H4 (cell line): ENCODE data around the gene HOXC9. TPM values are rescaled to one million over a fixed set of nuclear protein-coding genes. Genes with fewer than 3 reads are reported as not detected.
A peak's percentile ranks its signal among the peaks of the same experiment; 100 is the strongest.

Experiments
- DNase-seq: peaks from one replicate; pipeline ENCODE4 v3.0.0-alpha.2; 2015; ENCODE audit warnings: low spot score
- total RNA-seq: library from RNA; depleted of rRNA; stranded (reverse); fragments of >200 nt; shearing (Covaris generic); gene quantifications from 2 replicates; pipeline ENCODE4 v1.2.3, GENCODE V29; 2014

HOXC9 gene
- total RNA-seq, 1 experiment from 2014 or later, result 5.6 TPM

DNA sequence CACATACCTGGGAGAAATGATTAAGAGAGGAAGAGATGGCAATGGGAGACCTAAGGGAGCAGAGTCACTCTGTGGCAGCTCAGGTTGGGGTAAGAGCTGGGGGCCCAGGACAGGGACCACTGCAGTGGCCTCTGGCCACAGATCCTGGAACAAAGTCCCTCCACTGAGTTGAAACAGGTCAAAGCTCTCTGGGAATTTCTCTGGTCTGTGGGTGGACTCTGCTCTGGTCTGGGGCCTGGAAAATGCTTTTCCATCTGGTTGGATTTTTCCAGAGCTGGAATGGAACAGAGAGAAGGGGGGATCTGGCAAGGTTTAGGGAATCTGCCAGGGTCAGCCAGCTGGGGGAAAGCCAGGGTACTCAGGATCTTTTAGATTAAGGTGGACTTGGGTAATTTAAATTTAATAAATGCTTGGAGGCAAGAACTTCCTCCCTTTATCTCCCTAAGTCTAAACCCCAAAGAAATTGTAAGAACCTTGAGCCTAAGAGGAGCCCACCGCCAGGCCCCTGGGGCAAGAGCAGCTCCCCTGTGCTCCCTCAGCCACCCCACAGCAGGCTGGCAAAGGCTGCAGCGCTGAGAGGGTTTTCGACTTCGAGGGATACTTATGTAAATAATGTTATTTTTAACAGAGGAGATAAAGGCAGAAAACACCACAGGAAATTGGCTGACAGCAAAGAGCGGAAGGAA is 11.3 kb upstream of the HOXC9 start:
- DNase-seq, result no peak

DNA sequence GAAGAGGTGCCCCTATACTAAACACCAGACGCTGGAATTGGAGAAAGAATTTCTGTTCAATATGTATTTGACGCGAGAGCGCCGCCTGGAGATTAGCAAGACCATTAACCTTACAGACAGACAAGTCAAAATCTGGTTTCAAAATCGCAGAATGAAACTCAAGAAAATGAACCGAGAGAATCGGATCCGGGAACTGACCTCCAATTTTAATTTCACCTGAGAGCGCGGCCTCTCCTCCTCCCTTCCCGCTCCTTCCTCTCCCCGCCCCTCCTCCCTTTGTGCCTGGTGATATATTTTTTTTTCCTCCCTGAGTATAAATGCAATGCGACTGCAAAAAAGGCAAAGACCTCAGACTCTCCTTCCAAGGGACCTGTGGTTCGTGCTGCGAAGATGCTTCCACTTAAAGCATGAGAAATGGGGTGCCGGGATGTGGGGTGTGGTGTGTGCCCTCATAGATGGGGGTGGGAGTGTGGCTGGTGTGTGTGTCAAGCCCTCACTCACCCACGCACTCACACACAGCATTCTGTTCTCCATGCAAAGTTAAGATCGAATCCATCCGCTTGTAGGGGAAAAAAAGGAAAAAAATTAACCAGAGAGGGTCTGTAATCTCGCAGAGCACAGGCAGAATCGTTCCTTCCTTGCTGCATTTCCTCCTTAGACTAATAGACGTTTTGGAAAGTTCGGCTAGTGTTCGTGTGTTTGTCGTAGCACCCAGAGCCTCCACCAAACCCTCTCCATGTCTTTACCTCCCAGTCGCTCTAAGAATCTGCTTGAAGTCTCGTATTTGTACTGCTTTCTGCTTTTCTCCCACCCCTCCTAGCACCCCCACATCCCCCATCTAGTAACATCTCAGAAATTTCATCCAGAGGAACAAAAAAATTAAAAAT is 10.5 kb upstream of the HOXC9 start:
- peak; percentile 59 for DNase-seq

DNA sequence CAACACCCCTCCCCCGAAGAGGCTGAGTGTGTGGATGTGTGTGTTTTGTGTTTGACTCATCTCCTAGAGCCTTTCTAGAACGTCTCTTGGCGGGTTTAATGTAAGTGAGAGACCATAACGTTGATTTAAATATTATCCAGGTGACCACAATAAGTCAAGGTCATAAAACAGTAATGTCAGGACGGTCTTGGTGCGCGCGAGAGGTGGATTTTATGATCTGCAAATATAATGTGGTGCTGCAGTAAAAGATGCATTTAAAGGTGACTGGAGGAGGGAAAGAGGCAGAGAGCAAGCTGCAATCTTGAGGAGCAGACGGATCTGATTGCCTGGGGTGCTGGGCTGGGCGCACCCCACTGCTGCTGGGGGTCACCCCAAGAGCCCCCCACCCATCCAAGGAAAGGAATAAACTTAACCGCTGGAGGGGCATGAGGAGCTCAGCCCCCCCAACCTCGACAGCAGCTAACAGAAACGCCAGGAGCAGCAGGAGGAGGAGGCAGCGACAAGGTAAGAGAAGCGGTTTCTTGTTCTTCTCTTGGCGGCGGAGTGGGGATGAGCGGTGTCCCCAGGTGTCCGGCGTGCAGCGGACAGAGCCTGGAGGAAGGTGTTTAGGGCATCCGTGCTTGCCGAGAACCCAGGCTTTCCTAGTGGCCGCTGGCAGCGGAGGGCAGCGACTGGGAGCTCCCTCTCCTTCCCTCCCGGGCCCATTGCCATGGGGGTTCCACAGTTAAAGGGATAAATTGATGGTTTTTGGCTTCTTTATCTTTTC is 9.5 kb upstream of the HOXC9 start:
- DNase-seq, result no peak

DNA sequence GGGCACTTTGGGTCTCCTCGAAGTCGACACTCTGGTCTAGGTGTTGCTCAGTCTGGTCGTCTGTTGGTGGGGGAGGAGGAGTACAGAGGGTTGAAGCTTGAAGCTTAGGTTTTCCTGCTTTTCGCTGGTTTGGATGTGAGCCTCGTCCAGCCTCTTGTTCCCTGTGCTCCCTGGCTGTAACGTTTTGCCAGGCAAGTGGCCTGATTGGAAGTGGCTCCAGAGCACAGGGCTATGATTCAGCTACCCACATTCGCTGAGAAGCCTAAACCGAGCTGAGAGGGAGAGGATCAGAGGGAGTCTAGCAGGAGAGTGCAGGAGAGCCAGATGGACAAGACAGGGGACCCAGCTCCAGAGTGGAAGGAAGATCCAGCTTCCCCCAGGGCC is 8.9 kb upstream of the HOXC9 start:
- peak; percentile 40 for DNase-seq

DNA sequence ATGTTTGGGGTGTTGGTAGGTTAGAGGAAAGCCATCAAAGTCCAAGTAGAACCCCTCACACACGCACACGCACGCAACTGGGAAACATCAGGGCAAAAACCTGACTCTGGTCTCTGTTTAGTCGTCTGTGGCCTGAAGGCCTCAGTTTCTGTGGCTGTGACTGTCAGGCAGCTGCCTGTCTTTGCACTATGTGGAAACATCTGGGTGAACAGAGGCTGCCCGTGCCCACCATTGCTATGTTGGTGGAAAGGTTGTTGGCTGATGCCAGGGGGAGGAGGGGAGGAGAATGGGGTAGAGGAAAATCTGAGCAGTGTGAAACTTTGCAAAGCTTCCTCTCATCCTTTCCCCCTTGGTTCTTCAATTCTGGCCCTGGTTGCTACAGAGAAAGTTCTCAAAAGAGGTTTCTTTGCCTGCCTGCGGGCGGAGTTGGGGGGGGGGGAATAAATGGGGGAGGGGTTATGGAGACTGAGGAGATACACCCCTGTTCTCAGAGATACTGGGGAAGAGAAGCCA is 7.5 kb upstream of the HOXC9 start:
- no peak for DNase-seq

DNA sequence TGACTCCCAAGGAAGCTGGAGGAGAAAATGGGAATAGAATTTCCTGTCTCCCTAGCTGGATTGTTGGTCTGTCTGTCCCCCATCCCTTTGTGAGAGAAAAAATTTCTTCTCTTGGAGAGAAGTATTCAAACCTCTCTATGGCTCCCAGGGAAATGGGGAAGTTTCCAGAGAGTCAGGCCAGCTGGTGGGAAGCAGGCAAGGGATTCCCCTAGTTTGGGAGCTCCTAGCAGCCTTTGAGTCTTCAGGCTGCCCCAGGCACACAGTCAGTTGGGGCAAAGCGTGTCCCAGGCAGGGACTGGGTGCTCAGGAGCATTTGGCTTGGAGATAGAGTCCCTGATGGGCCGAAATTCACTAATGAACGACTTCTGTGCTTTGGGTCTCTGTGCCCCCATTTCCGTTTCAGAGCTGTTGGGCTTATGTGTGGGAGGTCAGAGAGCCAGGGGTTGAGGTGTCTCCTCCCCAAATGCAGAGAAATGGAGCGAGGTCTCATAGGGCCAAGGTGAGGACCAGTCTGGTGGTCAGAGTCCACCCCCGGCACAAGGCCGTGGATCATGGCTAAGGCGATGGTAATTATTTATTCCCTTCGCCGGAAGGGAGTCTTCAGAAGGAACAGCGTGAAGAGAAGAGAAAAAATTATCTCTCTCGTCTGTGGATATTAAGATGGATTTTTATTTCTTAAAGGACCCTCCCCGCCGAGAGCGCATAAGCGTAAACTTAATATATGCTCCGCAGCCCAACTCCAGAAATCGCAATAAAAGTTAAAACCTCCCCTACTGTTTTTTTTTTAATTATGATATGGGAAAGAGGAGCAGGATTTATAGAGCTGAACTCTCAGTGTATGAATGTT is 6.6 kb upstream of the HOXC9 start:
- no peak for DNase-seq

DNA sequence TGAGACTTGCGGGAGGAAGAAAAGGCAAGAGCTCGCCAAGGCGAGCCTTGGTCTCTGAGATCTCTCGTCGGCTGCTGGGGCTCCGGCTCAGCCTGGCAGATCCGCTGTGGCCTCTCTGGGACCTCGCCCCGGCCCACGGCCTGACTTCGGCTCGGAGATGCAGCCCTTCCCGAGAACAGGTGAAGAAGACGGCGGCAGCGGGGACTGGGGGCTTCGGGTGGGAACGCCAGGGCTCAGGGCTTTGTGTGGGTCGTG is 6.0 kb upstream of the HOXC9 start:
- DNase-seq, result no peak

DNA sequence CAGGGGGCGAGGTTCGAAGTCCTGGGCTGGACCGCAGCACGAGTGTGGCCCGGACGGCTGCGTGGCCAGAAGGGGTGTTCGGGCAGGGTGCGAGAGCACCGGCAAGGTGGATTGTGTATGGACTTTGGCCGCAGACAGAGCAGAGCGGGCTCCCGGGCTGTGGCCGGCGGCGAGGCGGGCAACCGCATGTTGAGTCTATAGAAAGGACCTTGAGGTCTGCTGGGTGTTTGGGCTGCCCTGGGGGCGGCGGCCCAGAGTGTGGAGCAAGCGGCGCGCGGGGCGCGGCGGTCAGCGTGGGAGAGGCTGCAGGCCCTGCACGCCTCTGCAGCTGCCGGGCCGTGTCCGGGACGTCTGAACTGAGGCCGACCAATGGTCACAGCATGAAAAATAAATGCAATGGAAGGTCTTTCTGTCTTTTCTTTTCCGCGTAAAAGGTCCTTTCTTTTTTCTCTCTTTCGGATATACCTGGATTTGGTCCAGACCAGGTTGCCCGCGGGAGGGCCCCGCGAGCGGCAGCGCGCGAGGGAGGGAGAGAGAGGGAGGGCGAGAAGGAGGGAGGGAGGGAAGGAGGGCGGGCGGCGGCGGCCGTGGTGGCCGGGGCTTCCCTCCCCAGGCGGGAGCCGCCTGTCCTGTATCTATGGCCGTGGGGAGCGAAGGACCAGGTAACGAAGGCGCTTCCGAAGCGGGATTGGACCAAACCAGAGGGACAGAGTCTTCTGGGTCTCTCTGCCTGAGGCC is 5.5 kb upstream of the HOXC9 start:
- peak; percentile 38 for DNase-seq

DNA sequence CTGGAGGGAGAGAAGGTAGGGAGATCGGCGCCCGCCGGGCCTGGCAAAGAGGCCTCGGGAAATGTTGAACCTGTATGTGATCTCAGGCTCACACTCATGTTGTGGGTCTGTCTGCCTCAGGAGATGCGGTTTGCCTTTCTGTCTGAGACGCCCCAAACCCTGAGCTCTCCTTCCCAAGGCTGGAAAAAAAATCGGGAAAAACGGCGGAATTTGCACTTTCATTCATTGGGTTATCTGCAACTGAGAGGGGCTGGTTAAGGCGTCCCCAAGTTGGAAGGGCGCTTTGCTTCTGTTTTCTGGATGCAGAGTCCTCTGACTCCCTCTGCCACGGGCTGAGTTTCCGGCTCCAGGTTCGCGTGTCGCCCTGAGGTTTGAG is 5.0 kb upstream of the HOXC9 start:
- no peak for DNase-seq

DNA sequence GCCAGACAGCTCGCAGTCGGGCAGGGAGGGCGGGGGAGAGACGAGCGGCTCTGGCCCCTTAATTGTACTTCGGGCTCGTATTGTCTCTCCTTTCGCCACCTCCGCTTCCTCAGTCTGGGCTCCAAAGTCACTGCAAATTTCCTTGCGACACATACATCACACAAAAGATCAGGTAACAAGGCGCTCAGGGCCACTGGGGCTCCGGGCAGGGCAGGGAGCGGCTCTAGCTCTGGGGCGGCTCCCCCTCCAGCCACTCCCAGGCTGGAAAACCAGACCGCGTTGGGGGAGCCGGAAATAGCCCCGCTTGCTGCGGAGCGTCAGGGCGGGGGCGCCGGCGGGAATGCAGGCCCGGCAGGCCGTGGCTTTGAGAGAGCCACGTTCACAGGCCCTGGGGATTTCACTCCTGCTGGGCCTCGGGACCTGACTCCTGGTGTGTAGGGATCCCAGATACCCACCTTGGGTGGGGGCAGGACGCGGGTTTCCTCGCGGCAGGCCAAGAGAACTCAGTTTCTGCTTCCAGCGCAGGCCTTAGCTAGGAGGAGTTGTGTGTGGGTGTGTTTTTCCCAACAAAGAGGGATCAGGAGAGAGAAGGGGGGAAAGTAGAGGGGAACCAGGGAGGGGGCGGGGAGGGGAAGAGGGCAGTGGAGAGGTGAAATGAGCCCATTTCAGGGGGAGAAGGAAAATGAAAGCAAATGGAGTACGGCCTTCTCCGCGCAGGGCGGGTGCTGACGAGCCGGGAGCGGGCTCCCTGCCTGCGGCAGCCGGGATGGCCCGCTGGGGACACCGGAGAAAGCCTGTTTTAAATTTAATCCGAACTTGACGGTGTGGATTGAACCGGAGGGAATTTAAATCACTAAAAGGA is 4.4 kb upstream of the HOXC9 start:
- peak; percentile 68 for DNase-seq

DNA sequence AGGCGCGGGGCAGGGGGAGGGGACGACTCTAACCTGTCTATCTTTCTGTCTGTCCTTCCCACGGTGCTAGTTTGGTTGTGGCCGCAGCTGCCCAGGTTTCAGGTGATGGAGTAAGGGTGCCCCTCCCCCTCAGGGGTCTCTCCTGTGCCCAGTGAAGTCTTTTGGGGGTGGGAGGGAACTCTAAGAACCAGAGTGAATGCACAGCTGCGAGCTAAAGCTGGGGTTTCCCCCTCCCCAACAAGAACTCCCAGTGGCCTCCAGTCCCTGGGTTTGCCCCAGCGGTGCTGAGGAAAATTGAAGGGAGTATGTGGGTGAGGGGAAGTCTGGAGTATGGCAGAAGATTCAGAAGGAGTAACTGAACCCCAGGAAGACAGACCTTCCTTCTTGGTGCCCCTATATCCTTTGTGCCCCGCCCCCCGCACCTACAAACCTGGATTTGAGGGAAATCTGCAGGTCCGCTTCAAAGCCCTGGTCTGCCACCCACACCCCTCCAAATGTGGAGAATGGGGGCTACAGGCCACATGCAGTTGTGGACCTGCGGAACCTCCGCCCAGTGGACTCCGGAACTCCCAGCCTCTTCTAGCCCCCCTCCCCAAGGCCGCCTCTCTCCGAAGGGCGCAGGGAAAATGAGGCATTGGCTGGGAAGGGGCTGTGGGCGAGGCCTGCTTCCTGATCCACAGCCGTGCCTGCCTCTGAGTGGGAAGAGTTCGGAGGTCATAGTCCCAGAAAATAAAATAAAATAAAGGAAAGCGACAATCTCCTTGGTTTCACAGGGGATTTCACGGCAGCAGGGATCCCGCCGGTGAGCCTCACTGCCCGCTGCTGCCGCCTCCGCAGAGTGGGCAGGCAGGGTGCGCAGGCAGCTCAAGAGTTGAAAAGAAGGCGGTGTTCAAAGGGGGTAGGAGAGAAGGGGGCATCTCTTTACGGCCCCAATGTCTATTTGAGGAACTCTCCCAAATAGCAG is 3.4 kb upstream of the HOXC9 start:
- DNase-seq, result no peak

DNA sequence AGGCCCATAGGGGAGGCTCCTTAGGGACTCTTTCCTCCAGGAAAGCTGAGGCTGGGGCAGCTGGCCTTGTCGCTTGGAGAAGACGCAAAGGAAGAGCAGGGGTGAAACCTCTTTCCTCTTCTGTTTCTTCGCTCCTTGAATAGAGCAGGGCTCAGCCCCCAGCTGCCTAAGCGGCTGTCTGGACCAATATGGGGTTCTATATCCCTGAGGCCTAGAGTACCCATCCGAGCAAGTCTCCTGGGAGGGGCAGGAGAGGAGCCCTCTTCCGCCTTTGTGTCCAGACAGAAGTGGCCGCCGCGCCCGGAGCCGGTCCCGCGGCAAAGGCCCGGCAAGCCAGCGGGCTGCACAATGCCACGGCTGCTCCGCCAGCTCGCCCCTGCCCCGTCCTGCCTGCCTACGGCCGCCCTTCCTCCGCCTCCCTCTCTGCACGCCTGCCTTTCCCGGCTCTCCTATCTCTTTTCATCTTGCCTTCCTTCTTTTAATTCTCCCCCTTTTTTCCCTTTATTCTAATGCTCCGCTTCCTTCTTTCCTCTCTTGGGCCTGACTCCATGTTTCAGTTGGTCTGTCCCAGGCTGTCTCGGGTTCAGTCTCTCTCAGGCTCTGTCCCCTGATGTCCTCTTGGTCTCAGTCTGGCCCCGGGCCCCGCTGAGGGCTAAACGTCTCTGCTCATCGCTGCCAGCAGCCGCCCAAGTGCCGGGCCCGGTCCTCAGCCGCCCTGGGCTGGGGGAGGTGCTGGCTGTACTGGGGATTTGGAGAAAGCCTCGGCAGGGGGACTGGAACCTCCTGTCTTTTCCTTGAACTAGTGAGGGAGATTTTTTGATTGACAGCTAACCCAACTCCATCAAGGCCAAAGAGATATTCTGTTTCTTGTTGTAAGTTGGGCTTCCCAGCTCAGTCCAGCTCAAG is 2.5 kb upstream of the HOXC9 start:
- DNase-seq, result no peak

DNA sequence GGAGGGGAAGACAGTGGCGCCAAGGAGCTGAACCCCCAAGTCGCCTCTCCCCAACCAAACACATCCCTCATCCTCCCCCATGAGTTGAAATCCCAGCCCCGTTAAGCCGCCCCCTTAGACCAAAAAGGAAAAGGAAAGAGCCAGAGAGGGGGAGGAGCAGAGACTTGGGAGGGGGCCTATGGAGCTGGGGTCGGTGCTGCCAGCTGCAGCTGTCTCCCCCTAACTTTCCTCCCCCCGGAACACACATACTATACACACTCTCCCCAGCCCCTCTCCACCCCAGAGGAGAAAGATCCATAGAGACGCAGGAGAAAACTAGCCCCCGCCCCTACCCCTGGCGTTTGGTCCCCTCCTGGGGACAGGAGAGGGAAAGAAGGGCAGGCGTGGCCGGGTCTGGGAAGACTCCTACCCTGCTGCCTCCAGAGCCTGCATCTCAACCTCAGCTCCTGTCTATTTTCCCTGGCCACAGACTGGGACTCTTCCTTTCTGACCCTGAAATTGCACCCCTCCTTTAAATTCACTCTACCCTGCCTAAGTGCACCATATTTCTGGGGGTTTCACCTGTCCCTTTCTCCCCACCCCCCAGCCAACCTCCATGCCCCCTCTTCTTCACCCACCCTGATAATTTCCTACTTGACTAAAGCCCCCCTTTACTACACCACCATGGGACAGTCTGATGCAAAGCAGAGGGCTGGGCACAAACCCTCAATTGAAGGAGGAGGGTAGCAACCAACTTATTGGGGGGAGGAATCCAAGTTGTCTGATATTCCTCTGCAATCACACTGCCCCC is 1.7 kb upstream of the HOXC9 start:
- DNase-seq, result no peak

DNA sequence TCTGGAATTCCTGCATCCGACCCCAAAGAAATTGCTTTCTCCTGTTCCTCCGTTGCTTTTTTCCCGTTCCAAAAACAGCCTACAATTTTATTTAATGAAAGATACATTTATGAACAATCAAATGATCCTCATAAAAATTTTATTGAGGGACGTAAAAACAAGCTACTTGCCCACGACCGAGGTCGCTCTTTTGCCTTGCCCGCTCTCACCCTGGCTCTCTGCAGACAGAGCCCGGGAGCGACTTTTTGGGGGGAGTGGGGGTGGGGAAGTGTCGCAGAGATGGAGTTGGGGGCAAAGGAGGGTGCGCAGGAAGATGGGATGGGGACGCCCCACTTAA is 1.1 kb upstream of the HOXC9 start:
- DNase-seq, result no peak

DNA sequence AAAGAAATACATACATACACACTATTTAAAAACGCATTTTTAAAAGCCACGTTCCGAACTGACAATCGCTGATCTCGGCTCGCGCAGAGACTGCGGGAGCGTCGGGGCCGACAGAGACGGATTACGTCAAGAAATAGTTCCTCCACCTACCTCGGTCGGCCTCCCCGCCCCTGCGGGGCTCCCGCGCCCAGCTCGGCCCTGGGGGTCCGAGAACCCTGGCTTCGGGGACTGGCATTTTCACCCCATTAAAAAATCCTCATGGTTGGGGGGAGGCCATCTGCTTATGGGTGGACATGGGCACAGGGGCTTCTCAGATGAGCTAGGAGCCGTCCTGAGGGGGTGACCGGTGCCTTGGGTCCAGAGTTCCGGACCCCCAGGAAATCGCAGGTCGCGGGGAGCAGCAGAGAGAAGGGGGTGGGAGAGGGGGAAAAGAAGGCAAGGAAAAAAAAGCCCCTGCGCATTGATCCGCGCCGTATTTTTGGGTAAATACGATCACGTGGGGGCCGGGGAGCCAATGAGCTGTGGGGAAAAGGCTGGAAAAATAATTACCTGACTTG is 324 bp upstream of the HOXC9 start:
- peak; percentile 49 for DNase-seq

DNA sequence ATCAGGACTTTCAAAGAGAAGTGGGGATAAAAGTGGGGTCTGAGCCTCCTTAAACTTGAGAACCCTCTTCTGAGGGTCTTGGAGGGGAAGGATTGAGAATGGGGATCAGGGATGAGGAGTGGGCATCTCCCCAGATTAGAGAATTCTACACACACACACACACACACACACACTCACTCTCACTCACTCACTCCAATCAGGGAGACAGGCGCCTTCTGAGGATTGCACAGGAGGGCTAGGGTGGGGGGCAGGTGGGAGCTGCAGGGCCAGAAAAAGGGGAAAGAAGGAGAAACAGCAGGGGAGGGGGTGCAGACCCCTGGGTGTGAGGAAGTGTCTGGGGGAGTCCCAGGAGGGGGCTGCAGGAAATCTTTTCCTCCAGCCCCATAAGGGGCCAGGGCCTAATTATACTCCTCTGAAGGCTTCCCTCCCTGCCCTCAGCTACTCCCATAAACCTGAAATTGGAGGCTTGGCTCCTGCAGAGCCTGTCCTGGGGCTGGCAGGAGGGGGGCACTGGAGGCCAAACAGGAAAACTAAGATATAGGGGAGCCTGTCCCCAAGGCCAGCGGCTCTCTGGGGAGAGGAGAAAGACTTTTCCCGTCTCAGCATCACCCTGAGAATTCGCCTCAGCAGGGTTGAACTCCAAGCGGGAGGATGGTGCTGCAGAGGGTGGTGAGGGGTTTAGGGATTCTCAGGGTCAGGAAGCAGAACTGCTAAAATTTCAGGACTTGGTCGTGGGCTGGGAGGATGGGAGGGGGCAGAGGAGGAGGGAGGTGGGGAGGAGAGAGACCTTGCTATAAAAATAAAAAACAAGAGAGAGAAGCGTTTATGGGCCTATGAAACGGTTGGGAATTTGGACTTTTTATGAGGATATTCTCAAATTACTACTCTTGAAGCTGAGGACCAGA is 1.6 kb downstream of the HOXC9 start:
- DNase-seq, result no peak
